HG03060 (cell line): ENCODE results near the gene MGARP.
"Not testable (repeated sequence)": the region's sequence is repeated elsewhere in the genome, so short reads cannot be mapped to it uniquely, and the experiment has no call there.

Experiments used
- ATAC-seq: cut with Tn5 transposase; IDR thresholded peaks from one replicate; pipeline ENCODE4 v1.9.1; 2021; ENCODE audit warnings: low read depth, moderate number of reproducible peaks; ENCODE audit not compliant: unreplicated experiment

MGARP gene

GRCh38 chr4:139279760-139280620 lies at the start of gene MGARP:
Gene MGARP (minus strand): TSS chr4:139280225. CDS start chr4:139280158, 67 bp downstream.
- no peak for ATAC-seq

GRCh38 chr4:139329665-139330200 lies 49.7 kb upstream of the MGARP start:
- no peak for ATAC-seq

- ATAC-seq: no peak
Observed at GRCh38 chr4:139324620-139325019, 44.6 kb upstream of the MGARP start.

- ATAC-seq: not testable (repeated sequence)
Observed at GRCh38 chr4:139322541-139322940, 42.5 kb upstream of the MGARP start.

- not testable (repeated sequence) for ATAC-seq
Observed at GRCh38 chr4:139322070-139322469, 42.0 kb upstream of the MGARP start.

- ATAC-seq: no peak
Observed at GRCh38 chr4:139319571-139319970, 39.5 kb upstream of the MGARP start.

- ATAC-seq: no peak
Observed at GRCh38 chr4:139317635-139318034, 37.6 kb upstream of the MGARP start.

GRCh38 chr4:139316733-139317132 lies 36.7 kb upstream of the MGARP start:
- ATAC-seq: no peak

GRCh38 chr4:139315221-139315675 lies 35.2 kb upstream of the MGARP start:
- ATAC-seq: peak; percentile 55

GRCh38 chr4:139314047-139314800 lies 34.2 kb upstream of the MGARP start:
- no peak for ATAC-seq

GRCh38 chr4:139313414-139313813 lies 33.4 kb upstream of the MGARP start:
- not testable (repeated sequence) for ATAC-seq

- ATAC-seq: no peak
Observed at GRCh38 chr4:139312552-139313332, 32.7 kb upstream of the MGARP start.

GRCh38 chr4:139311909-139312308 lies 31.9 kb upstream of the MGARP start:
- ATAC-seq: no peak

GRCh38 chr4:139304920-139305319 lies 24.9 kb upstream of the MGARP start:
- ATAC-seq: no peak

GRCh38 chr4:139301821-139302611 lies 22.0 kb upstream of the MGARP start, which contains the start of gene NDUFC1:
Gene NDUFC1 (minus strand): TSS chr4:139302477. CDS start chr4:139295798, 6,679 bp downstream.
- ATAC-seq: peak; percentile 25

- peak; percentile 69 for ATAC-seq
Observed at GRCh38 chr4:139301113-139301820, 21.2 kb upstream of the MGARP start, which contains the start of gene NAA15. Gene NAA15 (plus strand): TSS chr4:139301505. CDS start chr4:139301778, 273 bp downstream.

GRCh38 chr4:139300431-139301112 lies 20.5 kb upstream of the MGARP start:
- peak; percentile 1 for ATAC-seq

GRCh38 chr4:139299536-139299935 lies 19.5 kb upstream of the MGARP start:
- no peak for ATAC-seq
